CD8-positive, alpha-beta memory T cell (primary cell): ENCODE data around the gene ATN1. TPM values are rescaled to one million over a fixed set of nuclear protein-coding genes. Genes with fewer than 3 reads are reported as not detected.
A peak's percentile ranks its signal among the peaks of the same experiment; 100 is the strongest.

Experiments
- CTCF ChIA-PET: fragments of 350-600 bp; sonication (Branson Sonifier 250); formaldehyde crosslinking; loops from one replicate; lab custom pipeline; 2021; ENCODE audit warnings: antibody characterized with exemption; lab: Charles Lee
- POLR2A ChIA-PET: fragments of 350-600 bp; sonication (Branson Sonifier 250); formaldehyde crosslinking; loops from one replicate; lab custom pipeline; 2021; ENCODE audit warnings: antibody characterized with exemption; lab: Charles Lee
- DNase-seq, 5 donors: peaks; one replicate each; pipeline versions ENCODE4 v3.0.0 to v3.0.0-alpha.2; 2020 to 2022; ENCODE audit warnings: mixed read lengths in 1 of 5
- H3K27ac ChIP-seq: one replicate; pipeline ENCODE4 v1.7.0; 2013; ENCODE audit warnings: low read depth, mild to moderate bottlenecking, low read length, moderate library complexity
- H3K27me3 ChIP-seq: 2 replicates; pipeline ENCODE4 v1.7.0; 2013; ENCODE audit warnings: low read length, mild to moderate bottlenecking; ENCODE audit not compliant: insufficient read depth, poor library complexity, severe bottlenecking
- H3K36me3 ChIP-seq: 2 replicates; pipeline ENCODE4 v1.7.0; 2013; ENCODE audit warnings: mild to moderate bottlenecking, low read length, moderate library complexity; ENCODE audit not compliant: insufficient read depth
- H3K4me1 ChIP-seq: 2 replicates; pipeline ENCODE4 v1.7.0; 2013; ENCODE audit warnings: mild to moderate bottlenecking, low read length, moderate library complexity; ENCODE audit not compliant: insufficient read depth
- H3K4me3 ChIP-seq: 2 replicates; pipeline ENCODE4 v1.7.0; 2013; ENCODE audit warnings: mild to moderate bottlenecking, low read length
- H3K9me3 ChIP-seq: 2 replicates; pipeline ENCODE4 v1.7.0; 2013; ENCODE audit warnings: mild to moderate bottlenecking, low read length
- H3K27ac Mint-ChIP-seq, 8 donors: one replicate each; pipeline ENCODE4 v1.8.0; 2020 to 2021; ENCODE audit warnings: mixed read lengths in 8 of 8, mild to moderate bottlenecking in 6 of 8, inconsistent platforms in 3 of 8, moderate library complexity in 3 of 8
- H3K27me3 Mint-ChIP-seq, 2 donors: one replicate each; pipeline ENCODE4 v1.8.0; 2020 to 2021; ENCODE audit warnings: mixed read lengths in 2 of 2, mild to moderate bottlenecking in 1 of 2, moderate library complexity in 1 of 2
- H3K36me3 Mint-ChIP-seq, 3 donors: one replicate each; pipeline ENCODE4 v1.8.0; 2020 to 2021; ENCODE audit warnings: mixed read lengths in 3 of 3, inconsistent platforms in 1 of 3, mild to moderate bottlenecking in 1 of 3
- H3K4me1 Mint-ChIP-seq, 3 donors: one replicate each; pipeline ENCODE4 v1.8.0; 2020 to 2021; ENCODE audit warnings: mixed read lengths in 3 of 3, inconsistent platforms in 1 of 3, mild to moderate bottlenecking in 1 of 3
- H3K4me3 Mint-ChIP-seq, 7 donors: one replicate each; pipeline ENCODE4 v1.8.0; 2020 to 2021; ENCODE audit warnings: mixed read lengths in 7 of 7, mild to moderate bottlenecking in 6 of 7, moderate library complexity in 4 of 7, inconsistent platforms in 2 of 7
- H3K9me3 Mint-ChIP-seq, 5 donors: one replicate each; pipeline ENCODE4 v1.8.0; 2020 to 2022; ENCODE audit warnings: mixed read lengths in 5 of 5, mild to moderate bottlenecking in 3 of 5, moderate library complexity in 2 of 5, inconsistent platforms in 1 of 5
- polyA plus RNA-seq: library from polyadenylated mRNA; unstranded; fragments of 300-500 nt; fragmentation: Illumina TruSeq; gene quantifications from one replicate; pipeline ENCODE4 v1.2.3, GENCODE V29; 2021
- total RNA-seq, 2 experiments: library from RNA; stranded (reverse); gene quantifications; one replicate each; pipeline ENCODE4 v1.2.3, GENCODE V29; 2021

ATN1 gene
- total and polyA plus RNA-seq, 3 experiments from 2014 or later, result 0.62 to 60.4 (median 54.8) TPM

GRCh38 chr12:6947615-6948014, 19.9 kb downstream of the ATN1 start:
- Mint-ChIP-seq H3K36me3 (peaks cover 0 to 25% (median 5%) of the 10 kb centered on the region in 3 donors), H3K27ac (peak overlapping the region; percentile 77 to 100 (median 98)), H3K4me3 (peak overlapping the region; percentile 7 to 98 (median 45)), H3K4me1 (peaks cover 69 to 83% (median 79%) of the 10 kb centered on the region in 3 donors), H3K27me3 (peaks cover 0 to 5% of the 10 kb centered on the region in 2 donors), H3K9me3 (no peaks in the 10 kb centered on the region)
- no peak overlapping the region for H3K4me3 ChIP-seq
- no peaks in the 10 kb centered on the region for H3K27me3 ChIP-seq
- ChIA-PET POLR2A (interaction anchor here (0.6 to 10.6 kb wide), 7 partner anchors 13 to 223 kb away, joined by 3 to 481 read pairs (median 4); no protein-coding TSS in a partner anchor), CTCF (interaction anchor here (1.5 to 22.6 kb wide), 5 partner anchors 10 to 80 kb away, joined by 4 to 815 read pairs (median 61); partner anchors contain the start of genes ATN1, EMG1, PHB2 and TPI1)
- no peak overlapping the region for H3K27ac ChIP-seq
- no peaks in the 10 kb centered on the region for H3K36me3 ChIP-seq
- peaks cover 71% of the 10 kb centered on the region for H3K4me1 ChIP-seq
- no peak for DNase-seq
- no peaks in the 10 kb centered on the region for H3K9me3 ChIP-seq

- CTCF ChIA-PET, result interaction anchor here (0.6 to 22.6 kb wide), 10 partner anchors 9 to 410 kb away, joined by 3 to 815 read pairs (median 6); partner anchors contain the start of genes ATN1, EMG1, LPCAT3 and PHB2
- H3K4me3 Mint-ChIP-seq, result peak overlapping the region; percentile 45 to 98 (median 78)
- no peaks in the 10 kb centered on the region for H3K9me3 ChIP-seq
- no peaks in the 10 kb centered on the region for H3K27me3 ChIP-seq
- H3K4me3 ChIP-seq, result peak overlapping the region; percentile 56
- POLR2A ChIA-PET, result interaction anchor here (0.9 to 10.6 kb wide), 2 partner anchors 9 to 11 kb away, joined by 3 to 481 read pairs; no protein-coding TSS in a partner anchor
- H3K36me3 ChIP-seq, result no peaks in the 10 kb centered on the region
- peaks cover 0 to 34% (median 5%) of the 10 kb centered on the region in 3 donors for H3K36me3 Mint-ChIP-seq
- peaks cover 70 to 87% (median 80%) of the 10 kb centered on the region in 3 donors for H3K4me1 Mint-ChIP-seq
- H3K27ac Mint-ChIP-seq, result peak overlapping the region; percentile 90 to 100 (median 98)
- H3K9me3 Mint-ChIP-seq, result peaks cover 0 to 3% (median 0%) of the 10 kb centered on the region in 5 donors
- no peaks in the 10 kb centered on the region for H3K27me3 Mint-ChIP-seq
- H3K4me1 ChIP-seq, result peaks cover 69% of the 10 kb centered on the region
- DNase-seq, result peak in 2 of 5 donors; percentile 37 to 68
- H3K27ac ChIP-seq, result peak overlapping the region; percentile 40
These were observed 21.3 kb downstream of the ATN1 start for GRCh38 chr12:6948873-6949594.

GRCh38 chr12:6950401-6950801, 22.6 kb downstream of the ATN1 start:
- DNase-seq, result peak in 1 of 5 donors; percentile 56
- Histone ChIP-seq H3K4me1 (peaks cover 76% of the 10 kb centered on the region), H3K9me3 (no peaks in the 10 kb centered on the region), H3K36me3 (peaks cover 9% of the 10 kb centered on the region), H3K27me3 (no peaks in the 10 kb centered on the region), H3K4me3 (peak overlapping the region; percentile 88), H3K27ac (peak overlapping the region; percentile 71)
- CTCF ChIA-PET, result interaction anchor here (0.7 to 22.6 kb wide), 6 partner anchors 10 to 163 kb away, joined by 3 to 815 read pairs (median 6); no protein-coding TSS in a partner anchor
- Mint-ChIP-seq H3K36me3 (peaks cover 0 to 38% (median 5%) of the 10 kb centered on the region in 3 donors), H3K9me3 (peaks cover 0 to 3% (median 0%) of the 10 kb centered on the region in 5 donors), H3K4me3 (peak overlapping the region; percentile 95 to 99 (median 99)), H3K4me1 (peaks cover 74 to 89% (median 81%) of the 10 kb centered on the region in 3 donors), H3K27ac (peak overlapping the region; percentile 94 to 100 (median 97)), H3K27me3 (no peaks in the 10 kb centered on the region)
- POLR2A ChIA-PET, result interaction anchor here (0.6 to 10.6 kb wide), 5 partner anchors 10 to 19 kb away, joined by 3 to 481 read pairs (median 6); no protein-coding TSS in a partner anchor

GRCh38 chr12:6950811-6951540, 23.2 kb downstream of the ATN1 start, which contains the start of gene PTPN6:
TSS of gene PTPN6 (plus strand) at chr12:6951356. CDS start at chr12:6951513, 157 bp downstream.
- Mint-ChIP-seq H3K4me3 (peak within 1 kb of the TSS; percentile 95 to 99 (median 99)), H3K4me1 (peaks cover 74 to 89% (median 81%) of the 10 kb centered on the region in 3 donors), H3K9me3 (peaks cover 0 to 3% (median 0%) of the 10 kb centered on the region in 5 donors), H3K27me3 (no peaks in the 10 kb centered on the region), H3K36me3 (peaks cover 0 to 43% (median 5%) of the 10 kb centered on the region in 3 donors), H3K27ac (peak within 1 kb of the TSS; percentile 94 to 100 (median 98))
- DNase-seq, result peak in 4 of 5 donors; percentile 37 to 77 (median 62)
- Histone ChIP-seq H3K27me3 (no peaks in the 10 kb centered on the region), H3K4me1 (peaks cover 76% of the 10 kb centered on the region), H3K4me3 (peak within 1 kb of the TSS; percentile 88), H3K9me3 (no peaks in the 10 kb centered on the region), H3K36me3 (peaks cover 9% of the 10 kb centered on the region), H3K27ac (peak within 1 kb of the TSS; percentile 71)
- ChIA-PET CTCF (interaction anchor here (1.2 to 22.6 kb wide), 8 partner anchors 9 to 157 kb away, joined by 4 to 815 read pairs (median 4); no protein-coding TSS in a partner anchor), POLR2A (interaction anchor here (1.4 to 10.6 kb wide), 3 partner anchors 9 to 15 kb away, joined by 4 to 481 read pairs (median 6); no protein-coding TSS in a partner anchor)

- CTCF ChIA-PET, result interaction anchor here (0.9 to 22.6 kb wide), 10 partner anchors 8 to 157 kb away, joined by 3 to 815 read pairs (median 4); partner anchors contain the start of genes C12orf57 and RNU7-1
- H3K4me3 ChIP-seq, result peak overlapping the region; percentile 88
- Mint-ChIP-seq H3K27ac (peak overlapping the region; percentile 90 to 99 (median 96)), H3K9me3 (peaks cover 0 to 3% (median 0%) of the 10 kb centered on the region in 5 donors), H3K4me3 (peak overlapping the region; percentile 95 to 99 (median 99)), H3K27me3 (no peaks in the 10 kb centered on the region), H3K4me1 (peaks cover 74 to 89% (median 81%) of the 10 kb centered on the region in 3 donors), H3K36me3 (peaks cover 0 to 49% (median 5%) of the 10 kb centered on the region in 3 donors)
- POLR2A ChIA-PET, result interaction anchor here (0.9 to 10.6 kb wide), 8 partner anchors 8 to 100 kb away, joined by 3 to 481 read pairs (median 4); partner anchors contain the start of genes C12orf57, CDCA3, RNU7-1 and USP5
- H3K36me3 ChIP-seq, result peaks cover 11% of the 10 kb centered on the region
- DNase-seq, result peak in 1 of 5 donors; percentile 66
- no peaks in the 10 kb centered on the region for H3K27me3 ChIP-seq
- H3K9me3 ChIP-seq, result no peaks in the 10 kb centered on the region
- peaks cover 76% of the 10 kb centered on the region for H3K4me1 ChIP-seq
- H3K27ac ChIP-seq, result peak overlapping the region; percentile 71
These were observed 23.9 kb downstream of the ATN1 start for GRCh38 chr12:6951551-6952120.

- DNase-seq, result peak in 1 of 5 donors; percentile 53
- Histone ChIP-seq H3K27me3 (no peaks in the 10 kb centered on the region), H3K4me3 (peak overlapping the region; percentile 88), H3K36me3 (peaks cover 18% of the 10 kb centered on the region), H3K27ac (peak overlapping the region; percentile 71), H3K9me3 (no peaks in the 10 kb centered on the region), H3K4me1 (peaks cover 76% of the 10 kb centered on the region)
- H3K4me3 Mint-ChIP-seq, result peak overlapping the region; percentile 95 to 99 (median 99)
- H3K27ac Mint-ChIP-seq, result peak overlapping the region; percentile 94 to 99 (median 97)
- peaks cover 0 to 3% (median 0%) of the 10 kb centered on the region in 5 donors for H3K9me3 Mint-ChIP-seq
- H3K4me1 Mint-ChIP-seq, result peaks cover 75 to 89% (median 81%) of the 10 kb centered on the region in 3 donors
- no peaks in the 10 kb centered on the region for H3K27me3 Mint-ChIP-seq
- ChIA-PET CTCF (interaction anchor here (0.9 to 22.6 kb wide), 9 partner anchors 8 to 61 kb away, joined by 3 to 815 read pairs (median 5); partner anchors contain the start of genes C12orf57 and RNU7-1), POLR2A (interaction anchor here (0.9 to 10.6 kb wide), 7 partner anchors 8 to 101 kb away, joined by 3 to 481 read pairs (median 4); partner anchors contain the start of genes C12orf57, CDCA3, RNU7-1 and USP5)
- peaks cover 0 to 55% (median 10%) of the 10 kb centered on the region in 3 donors for H3K36me3 Mint-ChIP-seq
These were observed 24.5 kb downstream of the ATN1 start for GRCh38 chr12:6952121-6952862.
